MCF 10A (cell line): ENCODE results near the gene MACF1. TPM values are rescaled to one million over a fixed set of nuclear protein-coding genes. Genes with fewer than 3 reads are reported as not detected.

Experiments
- BruUV-seq: library from RNA; stranded (reverse); fragments of 400-500 nt; replicated peaks from 2 replicates; lab custom pipeline; 2021; lab: Mats Ljungman, UMichigan
- CTCF ChIA-PET: fragments of 300-600 bp; sonication (Branson Sonifier 250); formaldehyde crosslinking; extraction: SDS; loops from one replicate; lab custom pipeline; 2021; ENCODE audit warnings: antibody characterized with exemption, inconsistent platforms; lab: Yijun Ruan, JAX
- POLR2A ChIA-PET: fragments of 300-600, 350-650 bp; sonication (Branson Sonifier 250); formaldehyde crosslinking; extraction: SDS; loops from one replicate; lab custom pipeline; 2020; ENCODE audit warnings: antibody characterized with exemption, inconsistent platforms; lab: Yijun Ruan, JAX
- DNase-seq: peaks from one replicate; pipeline ENCODE4 v3.0.0-alpha.2; 2018; ENCODE audit not compliant: unreplicated experiment
- H3K27ac Mint-ChIP-seq: one replicate; pipeline ENCODE4 v1.8.0; 2022; ENCODE audit warnings: mild to moderate bottlenecking, low read depth, mixed read lengths; ENCODE audit not compliant: unreplicated experiment
- H3K27me3 Mint-ChIP-seq: one replicate; pipeline ENCODE4 v1.8.0; 2022; ENCODE audit warnings: mixed read lengths; ENCODE audit not compliant: insufficient read depth, unreplicated experiment
- H3K36me3 Mint-ChIP-seq: one replicate; pipeline ENCODE4 v1.8.0; 2022; ENCODE audit warnings: mild to moderate bottlenecking, moderate library complexity, mixed read lengths; ENCODE audit not compliant: insufficient read depth, unreplicated experiment
- H3K4me1 Mint-ChIP-seq: one replicate; pipeline ENCODE4 v1.8.0; 2022; ENCODE audit warnings: mixed read lengths; ENCODE audit not compliant: insufficient read depth, unreplicated experiment
- H3K4me3 Mint-ChIP-seq: one replicate; pipeline ENCODE4 v1.8.0; 2022; ENCODE audit warnings: mild to moderate bottlenecking, moderate library complexity, mixed read lengths; ENCODE audit not compliant: unreplicated experiment
- H3K9me3 Mint-ChIP-seq: one replicate; pipeline ENCODE4 v1.8.0; 2022; ENCODE audit warnings: mixed read lengths; ENCODE audit not compliant: unreplicated experiment
- CTCF ChIP-seq: fragments of 200-600 bp; IDR thresholded peaks from one replicate; pipeline ENCODE4 v1.8.0; 2022; ENCODE audit warnings: antibody characterized with exemption, mild to moderate bottlenecking; ENCODE audit not compliant: unreplicated experiment
- intact Hi-C: fragments of 100-400 bp; cut with micrococcal nuclease; formaldehyde crosslinking; loops from 2 replicates; pipeline ENCODE4 v1.14.1; 2022
- total RNA-seq: library from RNA; stranded (reverse); gene quantifications from 2 replicates; pipeline ENCODE4 v1.2.3, GENCODE V29; 2022

Gene MACF1
- total RNA-seq, 1 experiment from 2014 or later, result 188 TPM

DNA sequence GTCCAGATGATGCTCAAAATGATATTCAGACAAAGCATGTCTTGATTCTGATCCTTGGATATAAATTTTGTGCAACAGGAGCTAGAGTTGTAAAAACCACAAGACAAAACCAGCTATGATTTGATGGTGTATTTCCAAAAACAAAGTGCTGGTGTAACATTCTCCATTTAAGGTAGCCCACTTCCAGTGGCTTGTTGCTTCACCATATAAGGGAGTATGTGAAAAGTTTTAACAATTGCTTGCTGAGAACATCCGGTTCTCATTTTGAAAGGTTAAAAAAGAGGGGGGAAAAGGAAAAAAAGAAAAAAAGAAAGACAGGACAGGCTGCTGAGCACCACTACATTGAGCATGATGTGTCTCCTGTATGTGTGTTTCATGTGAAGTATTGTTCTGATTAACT is 123.6 kb downstream of the MACF1 start:
- ChIA-PET CTCF (no interaction called here), POLR2A (interaction anchor here (2.2 kb wide), 1 partner anchor 16 kb away, joined by 4 read pairs; no protein-coding TSS in a partner anchor)
- DNase-seq, result no peak
- intact Hi-C loops, result no loop called here
- Mint-ChIP-seq H3K36me3 (peaks cover 44% of the 10 kb centered on the region), H3K9me3 (no peaks in the 10 kb centered on the region), H3K27ac (no peak overlapping the region), H3K4me3 (no peak overlapping the region), H3K27me3 (no peaks in the 10 kb centered on the region), H3K4me1 (no peaks in the 10 kb centered on the region)
- no peak for TF ChIP-seq CTCF
- no TSS peak for BruUV-seq

DNA sequence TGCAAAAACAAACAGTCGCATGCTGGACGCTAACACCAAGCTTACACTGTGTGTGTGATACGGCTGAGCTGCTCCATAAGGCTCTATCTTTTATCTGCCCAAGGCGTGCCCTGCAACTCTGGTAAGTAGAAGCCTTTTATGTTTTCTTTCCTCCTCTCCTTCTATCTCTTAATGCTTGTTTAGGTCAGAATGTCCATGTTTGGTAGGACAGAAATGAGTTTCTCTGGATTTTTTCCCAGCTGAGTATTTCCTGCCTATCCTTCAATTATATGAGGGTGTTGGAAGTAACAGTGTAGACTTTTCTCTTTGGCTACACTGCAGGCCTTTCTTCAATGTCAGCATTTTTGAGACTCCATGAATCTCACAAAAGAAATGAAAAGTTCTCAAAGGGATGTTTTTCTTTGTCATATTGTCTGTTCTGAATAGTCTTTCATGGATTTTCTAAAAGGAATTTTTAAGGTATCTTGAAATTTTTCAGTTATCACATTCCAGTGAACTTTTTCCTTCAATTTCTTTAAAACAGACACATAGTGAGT is 124.2 kb downstream of the MACF1 start:
- intact Hi-C loops, result no loop called here
- CTCF ChIA-PET, result no interaction called here
- Mint-ChIP-seq H3K9me3 (no peaks in the 10 kb centered on the region), H3K27ac (no peak overlapping the region), H3K27me3 (no peaks in the 10 kb centered on the region), H3K36me3 (peaks cover 40% of the 10 kb centered on the region), H3K4me3 (no peak overlapping the region), H3K4me1 (no peaks in the 10 kb centered on the region)
- BruUV-seq, result no TSS peak
- TF ChIP-seq CTCF, result no peak
- POLR2A ChIA-PET, result interaction anchor here (2.2 kb wide), 1 partner anchor 17 kb away, joined by 4 read pairs; no protein-coding TSS in a partner anchor
- no peak for DNase-seq

- no TSS peak for BruUV-seq
- POLR2A ChIA-PET, result interaction anchor here (0.7 kb wide), 1 partner anchor 245 kb away, joined by 3 read pairs; no protein-coding TSS in a partner anchor
- Mint-ChIP-seq H3K4me3 (no peak overlapping the region), H3K27ac (no peak overlapping the region), H3K27me3 (no peaks in the 10 kb centered on the region), H3K9me3 (no peaks in the 10 kb centered on the region), H3K4me1 (no peaks in the 10 kb centered on the region), H3K36me3 (peaks cover 60% of the 10 kb centered on the region)
- intact Hi-C loops, result no loop called here
- no peak for DNase-seq
- TF ChIP-seq CTCF, result no peak
- CTCF ChIA-PET, result interaction anchor here (1.5 to 1.6 kb wide), 2 partner anchors 14 to 233 kb away, joined by 4 to 7 read pairs; no protein-coding TSS in a partner anchor
Observed at GRCh38 chr1:39331647-39332046, 127.2 kb downstream of the MACF1 start.

DNA sequence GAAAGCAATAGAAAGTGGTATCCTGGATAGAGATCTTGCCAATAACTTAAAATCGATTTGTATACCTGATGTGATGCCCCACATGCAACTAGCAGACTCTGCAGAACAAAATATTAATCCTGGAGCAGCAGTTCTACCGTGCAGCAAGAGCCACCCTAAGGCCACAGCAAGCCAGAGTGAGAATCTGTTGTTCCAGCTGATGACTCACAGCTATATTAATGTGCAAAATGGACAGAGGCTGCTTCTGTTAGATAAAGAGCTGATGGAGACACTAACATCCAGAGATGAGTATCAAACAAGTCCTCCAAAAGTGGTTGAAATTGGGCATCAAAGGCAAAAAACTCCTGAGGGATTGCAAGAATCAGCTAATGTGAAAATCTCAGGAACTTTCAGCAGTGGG is 127.8 kb downstream of the MACF1 start:
- Mint-ChIP-seq H3K4me3 (no peak overlapping the region), H3K27me3 (no peaks in the 10 kb centered on the region), H3K9me3 (no peaks in the 10 kb centered on the region), H3K36me3 (peaks cover 66% of the 10 kb centered on the region), H3K4me1 (no peaks in the 10 kb centered on the region), H3K27ac (no peak overlapping the region)
- DNase-seq, result no peak
- CTCF ChIA-PET, result interaction anchor here (0.5 to 1.6 kb wide), 3 partner anchors 14 to 234 kb away, joined by 4 to 7 read pairs (median 7); no protein-coding TSS in a partner anchor
- intact Hi-C loops, result no loop called here
- no TSS peak for BruUV-seq
- POLR2A ChIA-PET, result interaction anchor here (0.7 kb wide), 1 partner anchor 77 kb away, joined by 4 read pairs; no protein-coding TSS in a partner anchor
- TF ChIP-seq CTCF, result no peak
